Measurements from ENCODE around the gene ARHGAP30. TPM values are rescaled to one million over a fixed set of nuclear protein-coding genes. Genes with fewer than 3 reads are reported as not detected.
A peak's percentile ranks its signal among the peaks of the same experiment; 100 is the strongest.

Gene ARHGAP30
- total RNA-seq, 1 donor from 2014 or later = 0.42 TPM

DNA sequence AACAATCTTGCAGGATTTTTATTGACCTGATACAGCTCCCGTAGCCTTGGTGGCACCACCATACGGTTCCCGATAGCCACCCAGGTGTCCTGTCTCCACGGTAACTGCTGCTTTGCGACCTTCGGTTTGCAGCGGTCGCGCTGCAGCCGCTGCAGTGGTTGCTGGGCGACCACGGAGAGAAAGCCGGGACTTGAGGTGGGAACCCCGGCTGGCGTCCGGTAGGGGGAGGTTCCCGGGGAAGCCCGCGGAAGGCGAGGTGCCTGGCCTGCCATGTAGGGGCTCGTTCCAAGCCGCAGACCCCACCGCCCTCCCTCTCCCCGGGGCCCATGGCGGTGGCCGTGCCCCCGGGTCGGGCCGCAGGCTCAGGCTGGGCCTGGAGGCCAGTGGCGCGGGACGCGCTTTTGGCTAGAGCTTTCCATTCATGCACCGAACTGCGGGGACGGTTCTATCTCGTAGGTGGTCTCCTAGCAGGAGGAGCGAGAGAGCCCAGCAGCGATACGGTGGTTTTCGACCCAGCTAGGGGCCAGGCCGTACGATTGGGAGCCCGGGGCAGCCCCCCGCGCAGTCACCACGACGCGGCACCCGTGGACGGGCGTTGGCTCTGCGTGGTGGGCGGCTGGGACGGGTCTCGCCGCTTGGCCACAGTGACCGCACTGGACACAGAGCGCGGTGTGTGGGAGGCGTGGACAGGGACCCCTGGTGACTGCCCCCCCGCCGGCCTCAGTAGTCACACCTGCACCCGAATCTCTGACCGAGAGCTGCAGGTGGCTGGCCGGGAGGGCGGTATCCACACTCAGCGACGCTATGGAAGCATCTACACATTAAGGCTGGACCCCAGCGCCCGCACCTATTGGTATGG lies 28.7 kb upstream of the ARHGAP30 start, which contains the start of gene KLHDC9:
TSS of gene KLHDC9 (plus strand) at position 152 of the 859 bp plus-strand sequence. CDS start at position 327, 175 bp downstream.
- peak; percentile 79 for DNase-seq (ENCODE audit: low read depth)
- H3K4me3 ChIP-seq (ENCODE audit: low read depth, low read length) = peak within 1 kb of the TSS; percentile 86
- TF ChIP-seq, protein P1, sequence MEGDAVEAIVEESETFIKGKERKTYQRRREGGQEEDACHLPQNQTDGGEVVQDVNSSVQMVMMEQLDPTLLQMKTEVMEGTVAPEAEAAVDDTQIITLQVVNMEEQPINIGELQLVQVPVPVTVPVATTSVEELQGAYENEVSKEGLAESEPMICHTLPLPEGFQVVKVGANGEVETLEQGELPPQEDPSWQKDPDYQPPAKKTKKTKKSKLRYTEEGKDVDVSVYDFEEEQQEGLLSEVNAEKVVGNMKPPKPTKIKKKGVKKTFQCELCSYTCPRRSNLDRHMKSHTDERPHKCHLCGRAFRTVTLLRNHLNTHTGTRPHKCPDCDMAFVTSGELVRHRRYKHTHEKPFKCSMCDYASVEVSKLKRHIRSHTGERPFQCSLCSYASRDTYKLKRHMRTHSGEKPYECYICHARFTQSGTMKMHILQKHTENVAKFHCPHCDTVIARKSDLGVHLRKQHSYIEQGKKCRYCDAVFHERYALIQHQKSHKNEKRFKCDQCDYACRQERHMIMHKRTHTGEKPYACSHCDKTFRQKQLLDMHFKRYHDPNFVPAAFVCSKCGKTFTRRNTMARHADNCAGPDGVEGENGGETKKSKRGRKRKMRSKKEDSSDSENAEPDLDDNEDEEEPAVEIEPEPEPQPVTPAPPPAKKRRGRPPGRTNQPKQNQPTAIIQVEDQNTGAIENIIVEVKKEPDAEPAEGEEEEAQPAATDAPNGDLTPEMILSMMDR (IDR thresholded peaks at IDR 0.05; ENCODE audit: insufficient read depth, low read length, poor library complexity, severe bottlenecking) = peak; percentile 18
- H3K27me3 ChIP-seq (ENCODE audit: control insufficient read depth, insufficient read depth, low read length) = no peaks in the 10 kb centered on the region
- no peaks in the 10 kb centered on the region for H3K36me3 ChIP-seq (ENCODE audit: control insufficient read depth, insufficient read depth, low read length)

DNA sequence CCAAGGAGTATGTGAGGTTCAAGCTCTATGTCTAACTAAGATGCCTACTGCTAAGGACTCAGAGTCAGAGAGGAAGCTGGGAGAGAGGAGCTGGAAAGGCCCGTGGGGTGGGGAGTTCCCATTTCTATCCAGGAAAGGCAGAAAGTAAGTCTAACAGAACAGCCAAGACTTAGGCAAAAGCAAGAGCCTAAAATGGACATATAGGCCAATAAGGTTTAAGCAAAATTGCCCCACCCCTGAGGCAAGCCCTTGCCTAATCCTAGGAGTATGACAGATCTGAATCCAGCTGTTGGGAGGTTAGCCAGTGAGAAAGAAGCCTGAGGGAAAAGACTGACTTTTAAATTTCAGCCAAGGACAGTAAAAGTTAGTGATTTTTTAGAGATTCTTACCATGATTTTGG lies 26.8 kb upstream of the ARHGAP30 start:
- TF ChIP-seq, protein P1 (IDR thresholded peaks at IDR 0.05; ENCODE audit: insufficient read depth, low read length, poor library complexity, severe bottlenecking) = no peak
- Histone ChIP-seq H3K36me3 (ENCODE audit: control insufficient read depth, insufficient read depth, low read length) (no peaks in the 10 kb centered on the region), H3K27me3 (ENCODE audit: control insufficient read depth, insufficient read depth, low read length) (no peaks in the 10 kb centered on the region), H3K4me3 (ENCODE audit: low read depth, low read length) (no peak overlapping the region)
- DNase-seq (ENCODE audit: low read depth) = no peak

DNA sequence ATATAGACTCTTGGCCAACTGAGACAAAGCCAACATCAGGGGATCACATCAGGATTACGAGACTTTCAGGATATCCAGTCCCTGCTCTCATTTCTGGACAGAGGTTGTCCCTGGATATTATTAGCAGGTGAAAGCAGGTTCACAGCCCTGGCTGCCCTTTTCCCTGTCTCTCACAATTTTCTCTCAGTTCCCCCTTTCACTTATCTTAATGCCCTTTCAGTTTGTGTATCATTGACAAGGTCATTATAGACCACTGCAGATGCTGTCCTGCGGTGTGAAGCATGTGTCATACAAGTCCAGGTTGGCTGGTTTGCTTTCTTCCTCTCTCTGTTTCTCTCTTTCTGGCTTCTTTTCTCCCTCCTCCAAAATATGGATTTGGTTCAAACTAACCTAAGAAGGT lies 26.3 kb upstream of the ARHGAP30 start:
- H3K4me3 ChIP-seq (ENCODE audit: low read depth, low read length) = no peak overlapping the region
- no peaks in the 10 kb centered on the region for H3K36me3 ChIP-seq (ENCODE audit: control insufficient read depth, insufficient read depth, low read length)
- no peaks in the 10 kb centered on the region for H3K27me3 ChIP-seq (ENCODE audit: control insufficient read depth, insufficient read depth, low read length)
- TF ChIP-seq, protein P1 (IDR thresholded peaks at IDR 0.05; ENCODE audit: insufficient read depth, low read length, poor library complexity, severe bottlenecking) = no peak
- DNase-seq (ENCODE audit: low read depth) = no peak

DNA sequence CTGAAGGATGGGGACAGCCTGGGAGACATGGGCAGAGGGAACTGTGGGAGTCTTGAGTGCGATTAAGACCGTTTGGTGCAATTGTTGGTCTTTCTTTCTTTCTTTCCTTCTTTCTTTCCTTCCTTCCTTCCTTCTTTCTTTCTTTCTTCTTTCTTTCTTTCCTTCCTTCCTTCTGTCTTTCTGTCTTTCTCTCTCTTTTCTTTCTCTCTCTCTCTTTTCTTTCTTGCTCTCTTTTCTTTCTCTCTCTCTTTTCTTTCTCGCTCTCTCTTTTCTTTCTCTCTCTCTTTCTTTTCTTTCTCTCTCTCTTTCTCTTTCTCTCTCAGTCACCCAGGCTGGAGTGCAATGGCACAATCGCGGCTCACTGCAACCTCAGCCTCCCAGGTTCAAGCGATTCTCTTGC lies 25.5 kb upstream of the ARHGAP30 start:
- Histone ChIP-seq H3K36me3 (ENCODE audit: control insufficient read depth, insufficient read depth, low read length) (no peaks in the 10 kb centered on the region), H3K4me3 (ENCODE audit: low read depth, low read length) (no peak overlapping the region), H3K27me3 (ENCODE audit: control insufficient read depth, insufficient read depth, low read length) (no peaks in the 10 kb centered on the region)
- DNase-seq (ENCODE audit: low read depth) = no peak
- TF ChIP-seq, protein P1 (IDR thresholded peaks at IDR 0.05; ENCODE audit: insufficient read depth, low read length, poor library complexity, severe bottlenecking) = no peak

- TF ChIP-seq, protein P1 (IDR thresholded peaks at IDR 0.05; ENCODE audit: insufficient read depth, low read length, poor library complexity, severe bottlenecking) = no peak
- Histone ChIP-seq H3K36me3 (ENCODE audit: control insufficient read depth, insufficient read depth, low read length) (no peaks in the 10 kb centered on the region), H3K4me3 (ENCODE audit: low read depth, low read length) (no peak overlapping the region), H3K27me3 (ENCODE audit: control insufficient read depth, insufficient read depth, low read length) (no peaks in the 10 kb centered on the region)
- no peak for DNase-seq (ENCODE audit: low read depth)
Measured at GRCh38 chr1:161094481-161094880, 24.8 kb upstream of the ARHGAP30 start.

All from kidney epithelial cell (primary cell).